ENCODE measurements around the gene SSPN. TPM values are rescaled to one million over a fixed set of nuclear protein-coding genes. Genes with fewer than 3 reads are reported as not detected.

SSPN gene
- polyA plus RNA-seq, 3 donors from 2014 or later = not detected

DNA sequence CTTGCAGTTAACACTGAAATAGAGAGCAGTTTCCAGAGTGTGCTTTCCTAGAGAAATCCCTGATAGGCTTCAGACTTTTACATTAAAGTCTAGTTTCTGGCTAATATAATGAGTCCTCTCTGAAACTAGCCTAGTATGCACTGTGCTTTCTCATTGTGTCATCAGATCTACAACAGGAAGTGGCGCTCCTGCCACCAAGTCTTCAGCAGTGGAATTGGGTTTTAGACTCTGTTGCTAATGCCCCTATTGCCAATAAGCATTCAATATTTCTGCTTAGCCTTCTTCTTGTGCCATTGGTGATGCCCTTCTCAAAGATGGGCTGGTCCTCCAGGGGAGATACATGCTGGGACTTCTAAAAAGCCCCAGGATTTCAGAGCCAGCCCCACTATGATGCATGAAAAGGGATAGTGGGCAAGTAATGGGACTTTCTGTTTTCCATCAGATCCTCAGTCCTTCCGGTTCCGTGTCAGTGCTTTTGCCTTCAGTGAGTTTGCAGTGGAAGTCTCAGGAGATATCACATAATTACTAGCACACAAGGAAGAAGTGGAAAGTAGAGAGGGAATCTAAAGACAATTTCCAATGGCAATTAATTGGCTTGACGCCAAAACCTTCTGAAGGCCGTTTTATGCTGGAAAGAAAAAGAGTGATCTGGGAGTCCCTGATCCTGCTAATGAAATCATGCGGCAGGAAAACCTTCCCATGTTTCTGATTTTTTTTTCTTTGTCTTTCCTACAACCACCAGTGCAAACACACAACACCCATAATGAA lies 50.0 kb downstream of the SSPN start:
- no peak overlapping the region for H3K4me3 Mint-ChIP-seq
- H3K36me3 Mint-ChIP-seq = no peaks in the 10 kb centered on the region

DNA sequence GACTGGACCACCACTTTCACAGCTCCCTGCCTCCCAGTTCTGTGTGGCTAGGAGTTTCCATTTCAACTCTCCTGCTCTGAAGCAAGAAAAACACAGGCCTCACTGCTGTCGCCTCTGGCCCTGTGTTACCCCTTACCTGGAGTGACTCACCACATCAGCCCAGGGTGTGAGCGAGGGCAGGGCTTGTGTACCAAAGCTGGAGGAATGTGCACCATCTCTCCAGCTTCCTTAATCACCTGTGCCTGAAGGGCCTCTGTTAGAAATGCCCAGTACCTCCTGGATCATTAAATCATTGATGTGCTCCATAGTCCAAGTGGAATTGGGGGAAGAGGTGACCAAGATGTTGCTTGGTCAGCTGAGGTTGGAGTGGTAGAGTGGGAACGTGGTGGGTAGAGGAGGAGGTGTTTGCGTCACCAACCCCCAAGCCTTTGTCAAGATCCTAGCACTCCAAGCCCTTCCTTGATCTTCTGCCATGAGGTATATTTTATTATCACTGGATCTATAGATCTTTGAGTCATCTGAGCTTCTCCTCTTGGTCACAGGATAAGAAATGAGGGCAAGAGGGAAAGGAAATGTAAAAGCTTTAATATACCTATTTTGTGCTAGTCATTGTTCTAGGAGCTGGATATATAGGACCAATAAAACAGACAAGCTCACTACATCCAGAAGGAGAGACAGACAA lies 51.3 kb downstream of the SSPN start:
- H3K4me1 Mint-ChIP-seq = no peaks in the 10 kb centered on the region
- H3K27me3 Mint-ChIP-seq (ENCODE audit: low read depth in 3 of 3) = peaks cover 0 to 7% (median 5%) of the 10 kb centered on the region in 3 donors

More for the DNA sequence above, 50.0 kb downstream of the SSPN start:
- peaks cover 0 to 6% (median 0%) of the 10 kb centered on the region in 6 donors for H3K9me3 Mint-ChIP-seq
- DNase-seq = no peak
- peaks cover 0 to 7% (median 5%) of the 10 kb centered on the region in 3 donors for H3K27me3 Mint-ChIP-seq (ENCODE audit: low read depth in 3 of 3)
- no peak overlapping the region for H3K27ac Mint-ChIP-seq
- no peaks in the 10 kb centered on the region for H3K4me1 Mint-ChIP-seq

DNA sequence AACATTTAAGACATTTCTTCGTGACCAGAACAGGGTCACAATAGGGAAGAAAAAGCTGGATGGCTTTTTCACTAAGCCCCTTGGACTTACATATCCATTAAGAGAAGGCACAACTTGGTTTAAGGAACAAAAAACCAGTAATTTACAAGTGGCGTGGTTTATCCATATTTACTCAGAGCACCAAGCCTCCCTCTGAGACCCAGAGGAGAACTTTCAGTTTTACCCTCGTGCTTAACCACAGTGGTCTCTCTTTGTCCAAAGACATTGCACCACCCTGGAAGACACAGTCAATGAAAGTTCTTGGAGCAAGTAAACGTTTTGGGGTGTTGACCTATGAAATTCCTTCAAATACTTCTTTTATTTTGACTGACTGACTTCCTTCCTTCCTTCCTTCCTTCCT lies 52.5 kb downstream of the SSPN start:
- peaks cover 0 to 6% (median 0%) of the 10 kb centered on the region in 6 donors for H3K9me3 Mint-ChIP-seq
- no peak overlapping the region for H3K27ac Mint-ChIP-seq

More for the DNA sequence above, 51.3 kb downstream of the SSPN start:
- no peak overlapping the region for H3K27ac Mint-ChIP-seq
- peaks cover 0 to 6% (median 0%) of the 10 kb centered on the region in 6 donors for H3K9me3 Mint-ChIP-seq
- H3K36me3 Mint-ChIP-seq = no peaks in the 10 kb centered on the region
- DNase-seq = no peak
- H3K4me3 Mint-ChIP-seq = no peak overlapping the region

DNA sequence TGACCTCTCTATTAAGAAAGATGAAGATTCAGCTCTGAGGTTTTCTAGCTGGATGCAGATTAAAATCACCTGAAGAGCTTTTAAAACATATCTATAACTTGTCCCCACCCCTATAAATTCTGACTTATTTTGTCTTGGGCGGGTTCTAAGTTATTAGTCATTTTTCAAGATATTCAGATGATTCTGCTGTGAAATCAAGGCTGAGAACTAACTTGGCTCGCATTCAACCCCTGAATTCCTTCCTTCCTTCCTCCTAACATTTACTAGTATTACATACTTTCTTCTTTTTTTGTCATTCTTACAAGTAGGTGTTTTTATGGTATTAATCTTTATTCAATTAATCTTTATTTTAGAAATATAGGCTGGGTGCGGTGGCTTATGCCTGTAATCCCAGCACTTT lies 55.4 kb downstream of the SSPN start:
- Mint-ChIP-seq H3K36me3 (no peaks in the 10 kb centered on the region), H3K27me3 (ENCODE audit: low read depth in 3 of 3) (peaks cover 0 to 3% (median 0%) of the 10 kb centered on the region in 3 donors), H3K9me3 (peaks cover 0 to 9% (median 0%) of the 10 kb centered on the region in 6 donors), H3K4me3 (no peak overlapping the region), H3K4me1 (no peaks in the 10 kb centered on the region), H3K27ac (no peak overlapping the region)
- DNase-seq = no peak

More for the DNA sequence above, 52.5 kb downstream of the SSPN start:
- peaks cover 0 to 7% (median 5%) of the 10 kb centered on the region in 3 donors for H3K27me3 Mint-ChIP-seq (ENCODE audit: low read depth in 3 of 3)
- H3K36me3 Mint-ChIP-seq = no peaks in the 10 kb centered on the region
- no peak overlapping the region for H3K4me3 Mint-ChIP-seq
- DNase-seq = no peak
- H3K4me1 Mint-ChIP-seq = no peaks in the 10 kb centered on the region

DNA sequence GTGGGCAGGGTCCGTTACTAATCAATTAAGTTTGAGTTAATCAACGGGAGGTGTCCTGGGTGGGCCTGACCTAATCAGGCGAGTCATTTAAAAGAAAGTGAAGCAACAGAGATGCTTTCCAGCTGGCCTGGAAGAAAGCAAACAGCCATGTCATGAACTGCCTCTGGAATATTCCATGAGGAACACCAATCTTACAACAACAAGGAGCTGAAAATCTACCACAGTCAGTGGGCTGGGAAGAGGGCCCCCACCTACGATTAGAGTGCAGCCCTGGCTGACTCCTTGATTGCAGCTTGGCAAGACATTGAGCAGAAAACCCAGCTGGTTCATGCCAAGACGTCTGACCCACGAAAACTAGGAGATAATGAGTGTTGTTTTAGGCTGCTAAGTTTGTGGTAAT lies 56.2 kb downstream of the SSPN start:
- Mint-ChIP-seq H3K4me1 (no peaks in the 10 kb centered on the region), H3K36me3 (no peaks in the 10 kb centered on the region), H3K4me3 (no peak overlapping the region), H3K27ac (no peak overlapping the region), H3K27me3 (ENCODE audit: low read depth in 3 of 3) (peaks cover 0 to 3% (median 0%) of the 10 kb centered on the region in 3 donors), H3K9me3 (peaks cover 0 to 9% (median 0%) of the 10 kb centered on the region in 6 donors)
- no peak for DNase-seq

DNA sequence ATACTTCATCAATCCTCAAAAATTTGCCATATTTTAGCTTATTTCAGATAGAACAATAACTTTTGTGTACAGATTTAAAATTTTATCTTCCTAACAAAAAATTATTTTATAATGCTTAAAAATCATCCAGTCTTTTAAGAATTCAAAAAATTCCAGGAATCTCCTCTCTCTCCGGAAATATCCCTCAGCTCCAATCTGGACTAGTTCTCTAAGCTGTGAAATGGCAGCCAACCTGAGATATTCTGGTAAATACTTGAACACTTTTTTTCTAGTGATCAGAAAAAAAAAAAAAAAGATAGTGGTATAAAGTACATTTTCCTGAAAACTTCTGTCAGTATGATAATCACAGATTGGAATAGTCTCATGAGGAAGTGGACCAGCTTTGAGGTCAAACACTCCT lies 57.6 kb downstream of the SSPN start:
- DNase-seq = no peak
- H3K36me3 Mint-ChIP-seq = no peaks in the 10 kb centered on the region
- H3K4me3 Mint-ChIP-seq = no peak overlapping the region
- H3K27me3 Mint-ChIP-seq (ENCODE audit: low read depth in 3 of 3) = peaks cover 0 to 3% (median 0%) of the 10 kb centered on the region in 3 donors
- H3K27ac Mint-ChIP-seq = no peak overlapping the region
- no peaks in the 10 kb centered on the region for H3K4me1 Mint-ChIP-seq
- H3K9me3 Mint-ChIP-seq = peaks cover 0 to 7% (median 2%) of the 10 kb centered on the region in 6 donors

DNA sequence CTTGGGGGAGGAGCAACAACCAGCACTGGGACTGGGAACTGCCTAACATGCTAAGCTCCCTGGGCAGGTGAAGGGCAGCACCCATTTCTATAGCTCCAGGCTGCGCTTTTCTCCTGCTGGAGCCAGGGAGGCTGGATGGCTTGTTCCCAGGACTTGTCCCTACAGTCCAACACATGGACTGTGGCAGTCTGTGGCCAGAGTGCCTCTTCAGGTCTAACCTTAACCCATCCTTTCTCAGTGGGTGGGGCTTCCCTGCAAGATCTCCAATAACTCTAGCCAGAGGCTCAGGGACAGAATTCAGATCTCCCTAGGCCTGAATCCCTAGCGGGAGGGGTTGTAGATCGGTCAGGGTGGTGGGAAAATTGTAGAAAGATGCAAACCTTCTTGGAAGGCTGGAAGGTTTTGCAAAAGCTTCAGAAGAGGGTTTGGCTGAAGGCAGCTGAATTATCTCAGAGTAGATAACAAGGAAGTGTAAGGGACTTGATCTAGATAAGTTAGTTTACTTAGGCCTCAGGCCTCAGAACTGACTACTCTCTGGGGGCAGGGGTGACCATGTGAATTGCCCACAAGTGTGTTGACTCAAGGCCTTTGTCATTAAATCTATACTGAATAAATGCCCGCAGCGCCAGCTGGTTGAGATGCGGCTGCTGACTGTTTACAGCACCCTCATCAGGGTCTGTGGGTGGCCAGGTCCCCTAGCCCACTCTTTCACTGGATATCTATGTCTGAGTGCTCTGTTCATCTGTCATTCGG lies 60.7 kb downstream of the SSPN start:
- H3K27ac Mint-ChIP-seq = no peak overlapping the region
- H3K36me3 Mint-ChIP-seq = peaks cover 0 to 6% (median 0%) of the 10 kb centered on the region in 3 donors
- DNase-seq = no peak
- H3K4me1 Mint-ChIP-seq = no peaks in the 10 kb centered on the region
- H3K27me3 Mint-ChIP-seq (ENCODE audit: low read depth in 3 of 3) = peaks cover 0 to 20% (median 3%) of the 10 kb centered on the region in 3 donors
- H3K4me3 Mint-ChIP-seq = no peak overlapping the region
- peaks cover 0 to 13% (median 11%) of the 10 kb centered on the region in 6 donors for H3K9me3 Mint-ChIP-seq

- DNase-seq = no peak
- H3K4me3 Mint-ChIP-seq = no peak overlapping the region
- no peaks in the 10 kb centered on the region for H3K36me3 Mint-ChIP-seq
- H3K27me3 Mint-ChIP-seq (ENCODE audit: low read depth in 3 of 3) = peaks cover 0 to 12% (median 2%) of the 10 kb centered on the region in 3 donors
- no peak overlapping the region for H3K27ac Mint-ChIP-seq
- peaks cover 0 to 11% (median 0%) of the 10 kb centered on the region in 6 donors for H3K9me3 Mint-ChIP-seq
- no peaks in the 10 kb centered on the region for H3K4me1 Mint-ChIP-seq
These were observed 69.0 kb downstream of the SSPN start for GRCh38 chr12:26264215-26264838.

GRCh38 chr12:26265606-26266005 lies 70.2 kb downstream of the SSPN start:
- H3K4me3 Mint-ChIP-seq = no peak overlapping the region

DNA sequence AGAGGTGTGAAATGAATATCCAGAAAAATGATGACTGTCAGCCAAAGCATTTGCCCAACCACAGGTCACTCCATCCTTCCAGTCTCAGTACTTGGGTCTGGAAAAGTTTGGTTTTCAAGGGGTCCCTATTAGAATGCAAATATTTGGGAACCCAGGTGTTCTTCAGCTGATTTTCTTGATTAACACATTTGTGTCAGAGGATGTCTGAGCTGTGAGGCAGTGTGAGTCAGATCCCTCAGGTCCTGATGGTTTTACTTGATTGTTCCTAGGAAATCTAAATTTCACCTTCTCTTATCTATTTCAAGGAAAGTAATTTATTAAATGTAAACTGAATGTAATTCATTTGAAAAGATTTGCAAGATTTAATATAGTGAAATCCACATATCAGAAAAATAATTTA lies 71.5 kb downstream of the SSPN start:
- Mint-ChIP-seq H3K27ac (no peak overlapping the region), H3K27me3 (ENCODE audit: low read depth in 3 of 3) (no peaks in the 10 kb centered on the region), H3K4me3 (no peak overlapping the region), H3K36me3 (no peaks in the 10 kb centered on the region), H3K4me1 (no peaks in the 10 kb centered on the region), H3K9me3 (peaks cover 0 to 6% (median 0%) of the 10 kb centered on the region in 6 donors)
- no peak for DNase-seq

More at GRCh38 chr12:26265606-26266005, 70.2 kb downstream of the SSPN start:
- H3K9me3 Mint-ChIP-seq = peaks cover 0 to 11% (median 0%) of the 10 kb centered on the region in 6 donors
- H3K36me3 Mint-ChIP-seq = no peaks in the 10 kb centered on the region
- no peak for DNase-seq
- H3K27ac Mint-ChIP-seq = no peak overlapping the region
- no peaks in the 10 kb centered on the region for H3K4me1 Mint-ChIP-seq
- H3K27me3 Mint-ChIP-seq (ENCODE audit: low read depth in 3 of 3) = peaks cover 0 to 5% (median 0%) of the 10 kb centered on the region in 3 donors

DNA sequence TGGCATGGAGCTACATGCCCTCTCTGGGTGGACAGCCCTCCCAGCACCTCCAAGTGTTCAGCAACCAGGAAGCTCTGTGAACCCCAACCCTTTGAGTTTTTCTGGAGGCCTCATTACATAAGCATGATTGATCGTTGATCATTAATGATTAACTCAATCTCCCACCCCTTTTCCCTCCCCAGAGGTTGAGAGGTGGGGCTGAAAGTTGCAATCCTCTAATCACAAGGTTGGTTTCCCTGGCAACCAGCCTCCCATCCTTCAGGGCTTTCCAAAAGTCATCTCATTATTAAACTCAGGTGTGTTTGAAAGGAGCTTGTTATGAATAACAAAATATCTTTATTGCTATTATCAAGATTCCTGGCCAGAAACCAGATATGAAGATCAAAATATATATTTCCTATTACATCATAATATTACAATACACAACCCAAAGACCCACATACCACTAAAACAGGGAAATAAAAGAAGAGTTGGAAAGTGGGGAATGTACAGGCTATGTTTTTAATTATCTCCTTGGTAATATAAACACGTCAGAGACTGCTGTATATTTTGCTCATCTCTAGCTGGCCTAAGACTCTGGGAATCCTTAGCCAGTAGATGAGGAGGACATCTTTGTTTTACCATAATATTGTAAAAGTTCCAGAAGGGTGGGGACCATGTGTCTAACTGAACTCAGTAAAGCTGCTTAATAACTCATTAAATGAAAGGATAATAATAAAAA lies 73.6 kb downstream of the SSPN start:
- no peak for DNase-seq
- H3K9me3 Mint-ChIP-seq = peaks cover 0 to 2% (median 0%) of the 10 kb centered on the region in 6 donors
- H3K27ac Mint-ChIP-seq = no peak overlapping the region
- no peaks in the 10 kb centered on the region for H3K4me1 Mint-ChIP-seq
- H3K27me3 Mint-ChIP-seq (ENCODE audit: low read depth in 3 of 3) = no peaks in the 10 kb centered on the region
- no peaks in the 10 kb centered on the region for H3K36me3 Mint-ChIP-seq
- no peak overlapping the region for H3K4me3 Mint-ChIP-seq

DNA sequence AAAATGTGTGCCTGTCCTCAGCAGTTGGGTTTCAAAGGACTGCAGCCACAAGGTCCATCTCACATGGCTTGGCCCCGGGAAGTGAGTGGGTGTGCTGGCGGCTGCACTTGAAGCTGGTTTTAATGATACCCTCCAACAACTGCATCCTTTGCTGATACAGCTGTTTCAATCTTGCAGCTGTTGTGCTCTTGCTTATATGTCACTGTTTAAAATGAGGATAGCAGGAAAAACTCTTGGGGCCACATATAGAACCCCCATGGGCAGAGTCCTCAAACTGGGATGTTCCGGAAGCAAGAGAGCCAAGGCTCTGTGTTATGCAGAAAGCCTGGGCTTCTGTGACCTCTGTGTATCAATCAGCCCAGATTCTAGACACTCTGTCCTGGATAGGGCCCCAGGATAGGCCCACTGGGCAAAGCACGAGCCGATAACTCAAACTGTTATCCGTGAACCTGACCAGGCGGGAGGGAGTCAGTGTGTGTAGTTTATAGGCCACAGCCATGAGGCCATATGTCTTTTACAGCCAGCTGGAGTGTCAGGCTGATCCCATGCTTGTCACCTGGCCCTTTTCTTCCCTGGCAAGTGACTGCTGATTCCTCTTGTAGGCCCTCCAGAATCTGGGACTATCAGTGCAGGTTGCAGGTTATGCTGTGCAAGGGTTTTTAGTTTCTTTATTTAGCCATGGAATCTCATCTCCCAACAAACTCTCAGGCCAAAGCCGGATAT lies 74.3 kb downstream of the SSPN start:
- peaks cover 0 to 6% of the 10 kb centered on the region in 2 donors for H3K4me1 Mint-ChIP-seq
- DNase-seq = no peak
- no peak overlapping the region for H3K27ac Mint-ChIP-seq
- peaks cover 0 to 2% (median 0%) of the 10 kb centered on the region in 6 donors for H3K9me3 Mint-ChIP-seq
- H3K27me3 Mint-ChIP-seq (ENCODE audit: low read depth in 3 of 3) = no peaks in the 10 kb centered on the region
- H3K4me3 Mint-ChIP-seq = no peak overlapping the region
- H3K36me3 Mint-ChIP-seq = no peaks in the 10 kb centered on the region

Data from immature natural killer cell (primary cell).